ENCODE results near the gene HPF1.
"Not testable (repeated sequence)": the region's sequence is repeated elsewhere in the genome, so short reads cannot be mapped to it uniquely, and the experiment has no call there.

HPF1 gene

GRCh38 chr4:169738604-169739003 is 19.1 kb downstream of the HPF1 start:
- not testable (repeated sequence) for DNase-seq (ENCODE audit: low read depth in 2 of 2)

- DNase-seq (ENCODE audit: low read depth in 2 of 2), result no peak
These were observed 27.2 kb downstream of the HPF1 start for GRCh38 chr4:169730564-169730963.

- DNase-seq (ENCODE audit: low read depth in 2 of 2), result no peak
These were observed 30.1 kb downstream of the HPF1 start for GRCh38 chr4:169727616-169728015.

- DNase-seq (ENCODE audit: low read depth in 2 of 2), result no peak
These were observed 33.5 kb downstream of the HPF1 start for GRCh38 chr4:169724260-169724659.

GRCh38 chr4:169723207-169723965 is 34.4 kb downstream of the HPF1 start:
- DNase-seq (ENCODE audit: low read depth in 2 of 2), result peak in 1 of 2 donors; percentile 1

- no peak for DNase-seq (ENCODE audit: low read depth in 2 of 2)
These were observed 37.2 kb downstream of the HPF1 start for GRCh38 chr4:169720529-169720928.

- DNase-seq (ENCODE audit: low read depth in 2 of 2), result no peak
These were observed 41.1 kb downstream of the HPF1 start for GRCh38 chr4:169716677-169717076.

GRCh38 chr4:169715826-169716225 is 41.9 kb downstream of the HPF1 start:
- DNase-seq (ENCODE audit: low read depth in 2 of 2), result no peak

- no peak for DNase-seq (ENCODE audit: low read depth in 2 of 2)
These were observed 49.6 kb downstream of the HPF1 start for GRCh38 chr4:169707958-169708643.

- DNase-seq (ENCODE audit: low read depth in 2 of 2), result no peak
These were observed 59.4 kb downstream of the HPF1 start for GRCh38 chr4:169698331-169698730.

GRCh38 chr4:169690787-169691186 is 67.0 kb downstream of the HPF1 start:
- DNase-seq (ENCODE audit: low read depth in 2 of 2), result no peak

- DNase-seq (ENCODE audit: low read depth in 2 of 2), result no peak
These were observed 68.1 kb downstream of the HPF1 start for GRCh38 chr4:169689681-169690080.

- DNase-seq (ENCODE audit: low read depth in 2 of 2), result no peak
These were observed 75.2 kb downstream of the HPF1 start for GRCh38 chr4:169682372-169683047.

Measured in stimulated activated CD8-positive, alpha-beta memory T cell treated with anti-CD3 and anti-CD28 coated beads, Interleukin-7, amount 100 ng/mL, for 4 hours (primary cell).